Gastroesophageal sphincter (tissue), 3 donors: Measurements from ENCODE around the gene PPP1R2B.

Experiments used
- CTCF ChIP-seq, 4 experiments: fragments of 200-600 bp in 2 of 4; fragments of 450-650 bp in 2 of 4; sonication (generic) in 1 of 4; IDR thresholded peaks; one replicate each; pipeline ENCODE4 v1.5.1; 2017 to 2019; ENCODE audit warnings: antibody characterized with exemption in 4 of 4, mild to moderate bottlenecking in 2 of 4, moderate library complexity in 2 of 4
- EP300 ChIP-seq: sonication (generic); formaldehyde crosslinking; IDR thresholded peaks from one replicate; pipeline ENCODE4 v1.6.1; 2017; ENCODE audit warnings: antibody characterized with exemption, mild to moderate bottlenecking
- POLR2A ChIP-seq, 2 donors: fragments of 450-650 bp; IDR thresholded peaks; one replicate each; pipeline ENCODE4 v1.6.1; 2017; ENCODE audit warnings: antibody characterized with exemption in 2 of 2, mild to moderate bottlenecking in 2 of 2, moderate library complexity in 1 of 2
- POLR2AphosphoS5 ChIP-seq: sonication (generic); formaldehyde crosslinking; IDR thresholded peaks from one replicate; pipeline ENCODE4 v1.6.1; 2017; ENCODE audit warnings: antibody characterized with exemption

DNA sequence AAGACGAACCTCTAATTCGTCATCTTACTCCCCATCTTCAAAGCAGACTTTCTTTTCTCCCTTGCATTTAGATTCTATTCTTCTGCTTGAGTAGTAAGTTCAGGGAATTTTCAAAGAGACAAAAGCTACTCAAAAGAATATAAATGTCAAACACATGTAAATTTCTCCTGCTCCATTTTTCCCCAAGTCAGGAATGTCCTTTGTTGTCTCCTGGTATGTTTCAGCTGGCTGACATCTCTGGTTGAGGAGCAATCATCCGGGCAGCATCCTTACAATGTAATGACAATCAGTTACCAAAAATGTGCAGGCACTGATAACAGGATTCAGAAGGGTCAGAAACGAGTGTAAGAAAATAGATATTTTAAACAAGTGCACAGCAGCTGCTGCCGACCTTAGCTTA lies 47.6 kb upstream of the PPP1R2B start:
- TF ChIP-seq CTCF (IDR thresholded peaks at IDR 0.05), result no peak
- no peak for TF ChIP-seq POLR2A (IDR thresholded peaks at IDR 0.05)
- TF ChIP-seq POLR2AphosphoS5, result no peak
- TF ChIP-seq EP300, result no peak
